HepG2 (cell line): Measurements from ENCODE around the gene PIEZO2. TPM values are rescaled to one million over a fixed set of nuclear protein-coding genes. Genes with fewer than 3 reads are reported as not detected.

Experiments
- ATAC-seq: fragments of 200-7000 bp; cut with Tn5 transposase; 3 replicates; pipeline ENCODE4 v1.9.1; 2020; ENCODE audit warnings: mild to moderate bottlenecking, moderate library complexity
- BruUV-seq: library from RNA; stranded (reverse); fragments of 400-500 nt; replicated peaks from 2 replicates; lab custom pipeline; 2021; lab: Mats Ljungman, UMichigan
- CTCF ChIA-PET: fragments of 300-600 bp; formaldehyde crosslinking; extraction: SDS; loops from one replicate; lab custom pipeline; 2021; ENCODE audit warnings: low total read pairs, inconsistent platforms, low intra/inter-chr PET ratio; lab: Yijun Ruan, JAX
- POLR2A ChIA-PET: fragments of 350-600 bp; sonication (Branson Sonifier 250); formaldehyde crosslinking; loops from one replicate; lab custom pipeline; 2020; ENCODE audit warnings: antibody characterized with exemption, inconsistent platforms; lab: Yijun Ruan, JAX
- DNase-seq: peaks from one replicate; pipeline ENCODE4 v3.0.0-alpha.2; 2015; ENCODE audit warnings: low spot score
- FAIRE-seq: peaks from 3 replicates; lab custom pipeline; 2011; peaks lifted over from hg19 to GRCh38; lab: Jason Lieb, UNC
- H2AFZ ChIP-seq: one replicate; pipeline ENCODE4 v1.6.1; 2011; ENCODE audit warnings: low read length, inconsistent platforms
- H3K27ac ChIP-seq: fragments of 300-600 bp; 3 replicates; pipeline ENCODE4 v1.8.0; 2011; ENCODE audit warnings: mixed run types, mild to moderate bottlenecking, mixed read lengths, low read length, inconsistent platforms; ENCODE audit not compliant: insufficient read depth; ENCODE audit errors: extremely low read length
- H3K27me3 ChIP-seq, 2 experiments: fragments of 200-600 bp in 1 of 2; 2 replicates in 1 of 2; 3 replicates in 1 of 2; pipeline versions ENCODE4 v1.6.0 to v1.8.0; 2011; ENCODE audit warnings: low read length in 2 of 2, mild to moderate bottlenecking in 2 of 2, moderate library complexity in 2 of 2, inconsistent platforms in 1 of 2; ENCODE audit not compliant: insufficient read depth in 2 of 2, control insufficient read depth in 1 of 2
- H3K36me3 ChIP-seq, 2 experiments: fragments of 200-600 bp in 1 of 2; replicated peaks in 1 of 2; 2 replicates in 1 of 2; 3 replicates in 1 of 2; pipeline versions ENCODE4 v1.5.1 to v1.8.0; 2011; ENCODE audit warnings: low read length in 2 of 2, inconsistent platforms in 1 of 2; ENCODE audit not compliant: insufficient read depth in 2 of 2, control insufficient read depth in 1 of 2
- H3K4me1 ChIP-seq: 2 replicates; pipeline ENCODE4 v1.5.1; 2012; ENCODE audit warnings: low read length, inconsistent platforms; ENCODE audit not compliant: insufficient read depth
- H3K4me2 ChIP-seq: 2 replicates; pipeline ENCODE4 v1.6.0; 2011; ENCODE audit warnings: low read depth, low read length, inconsistent platforms
- H3K4me3 ChIP-seq, 3 experiments: fragments of 200-600 bp in 1 of 3; sonication (generic), shearing (Covaris generic) in 1 of 3; replicated peaks in 1 of 3; 2 replicates each; pipeline ENCODE4 v1.5.1; 2011 to 2016; ENCODE audit warnings: low read length in 3 of 3, inconsistent platforms in 2 of 3, low read depth in 2 of 3, mild to moderate bottlenecking in 2 of 3, control low read depth in 1 of 3, mixed read lengths in 1 of 3; ENCODE audit not compliant: insufficient read depth in 1 of 3
- H3K79me2 ChIP-seq: one replicate; pipeline ENCODE4 v1.6.1; 2011; ENCODE audit warnings: low read length, inconsistent platforms; ENCODE audit not compliant: insufficient read depth
- H3K9ac ChIP-seq: 2 replicates; pipeline ENCODE4 v1.6.0; 2011; ENCODE audit warnings: mild to moderate bottlenecking, low read depth, low read length, inconsistent platforms; ENCODE audit not compliant: insufficient read depth
- H3K9me3 ChIP-seq: 2 replicates; pipeline ENCODE4 v1.5.1; 2012; ENCODE audit warnings: mild to moderate bottlenecking, low read length
- H4K20me1 ChIP-seq: 2 replicates; pipeline ENCODE4 v1.6.0; 2011; ENCODE audit warnings: inconsistent platforms, mild to moderate bottlenecking, low read length, moderate library complexity; ENCODE audit not compliant: insufficient read depth
- AKAP8 ChIP-seq: sonication (generic); formaldehyde crosslinking; IDR thresholded peaks from 2 replicates; pipeline ENCODE4 v1.5.1; 2020; ENCODE audit warnings: mild to moderate bottlenecking, missing genetic modification reagents
- MAFK ChIP-seq, 2 experiments: IDR thresholded peaks in 1 of 2; conservative IDR thresholded peaks in 1 of 2; 2 replicates each; pipeline ENCODE4 v1.6.1; 2011; ENCODE audit warnings: improper control_type of control experiment in 2 of 2, low read length in 2 of 2
- PRMT3 ChIP-seq: sonication (generic); formaldehyde crosslinking; IDR thresholded peaks from 2 replicates; pipeline ENCODE4 v1.8.1; 2022; ENCODE audit warnings: low read depth, mild to moderate bottlenecking, moderate library complexity, missing genetic modification reagents, borderline replicate concordance
- SIX1 ChIP-seq: sonication (generic); formaldehyde crosslinking; IDR thresholded peaks from 2 replicates; pipeline ENCODE4 v1.4.0; 2020; ENCODE audit warnings: missing genetic modification reagents, borderline replicate concordance
- SOX13 ChIP-seq, 3 experiments: fragments of 450-650 bp in 1 of 3; sonication (generic) in 1 of 3; formaldehyde crosslinking in 1 of 3; IDR thresholded peaks in 2 of 3; conservative IDR thresholded peaks in 1 of 3; 2 replicates each; pipeline versions ENCODE4 v1.5.0 to v1.6.1; 2016 to 2020; ENCODE audit warnings: antibody characterized with exemption in 1 of 3, mild to moderate bottlenecking in 1 of 3, missing compliant biosample characterization in 1 of 3, missing genetic modification reagents in 1 of 3, moderate library complexity in 1 of 3
- STAT6 ChIP-seq: sonication (generic); formaldehyde crosslinking; IDR thresholded peaks from 2 replicates; pipeline ENCODE4 v1.4.0; 2020; ENCODE audit warnings: missing genetic modification reagents, mild to moderate bottlenecking, borderline replicate concordance
- SYNCRIP ChIP-seq: fragments of 200-400 bp; formaldehyde crosslinking; IDR thresholded peaks from 2 replicates; pipeline ENCODE4 v1.6.1; 2018; ENCODE audit warnings: mild to moderate bottlenecking, low read depth, low read length; ENCODE audit not compliant: insufficient read depth
- ZNF326 ChIP-seq: sonication (generic); formaldehyde crosslinking; IDR thresholded peaks from 2 replicates; pipeline ENCODE4 v1.4.0; 2020; ENCODE audit warnings: missing genetic modification reagents, borderline replicate concordance
- ZNF430 ChIP-seq: sonication (generic); formaldehyde crosslinking; IDR thresholded peaks from 2 replicates; pipeline ENCODE4 v1.9.0; 2021; ENCODE audit warnings: mild to moderate bottlenecking, missing genetic modification reagents
- ZNF687 ChIP-seq: sonication (generic); formaldehyde crosslinking; IDR thresholded peaks from 2 replicates; pipeline ENCODE4 v1.5.1; 2020; ENCODE audit warnings: mild to moderate bottlenecking, missing genetic modification reagents, moderate library complexity
- WGBS: methylation state at CpG from one replicate; pipeline ENCODE4 v1.1.6; 2017; ENCODE audit warnings: low lambda C conversion rate; 5-methylcytosine and 5-hydroxymethylcytosine counted together
- in situ Hi-C: cut with HindIII; loops from 2 replicates; pipeline ENCODE4 v1.10.0; 2017; ENCODE audit warnings: low pct_unique_long_range_greater_than_20kb; ENCODE audit not compliant: extremely low pct_ligation_motif_present
- intact Hi-C: fragments of 100-400 bp; cut with micrococcal nuclease; formaldehyde crosslinking; loops from one replicate; pipeline ENCODE4 v1.10.0; 2022; ENCODE audit not compliant: unreplicated experiment
- polyA plus RNA-seq, 8 experiments: library from polyadenylated mRNA; depleted of rRNA in 3 of 8; stranded (reverse) in 7 of 8; unstranded in 1 of 8; fragments of >200 nt; fragmentation: Illumina TruSeq in 4 of 8; extraction: Trizol in 4 of 8; gene quantifications; 2 replicates each; pipeline versions ENCODE4 v1.2.1 to v1.2.3, GENCODE V29; 2011 to 2016; ENCODE audit warnings: low read depth in 4 of 8, missing spikeins in 1 of 8, mixed read lengths in 1 of 8; ENCODE audit not compliant: insufficient read depth in 1 of 8
- total RNA-seq, 5 experiments: library from RNA; depleted of rRNA; stranded (reverse); fragments of >200 nt; fragmentation: Illumina TruSeq; extraction: Trizol; gene quantifications; 2 replicates each; pipeline ENCODE4 v1.2.3, GENCODE V29; 2016; ENCODE audit warnings: low read depth in 1 of 5
- TF ChIP-seq, protein P1 (sequence below): IDR thresholded peaks from 2 replicates; pipeline ENCODE4 v1.6.1; 2016
- TF ChIP-seq, protein P2 (sequence below): sonication (generic); formaldehyde crosslinking; IDR thresholded peaks from 2 replicates; pipeline ENCODE4 v1.4.0; 2020; ENCODE audit warnings: mild to moderate bottlenecking, missing genetic modification reagents
- TF ChIP-seq, protein P3 (sequence below): sonication (generic); formaldehyde crosslinking; IDR thresholded peaks from 2 replicates; pipeline ENCODE4 v1.5.0; 2020; ENCODE audit warnings: mild to moderate bottlenecking, low read depth, missing genetic modification reagents, borderline replicate concordance

PIEZO2 gene
- total and polyA plus RNA-seq, 2 of the 13 experiments (the other 11 are each of a cell fraction or from before 2014, with no cell fraction given), result 15.2 to 27.2 TPM

- H3K9ac ChIP-seq, result no peak overlapping the region
- H3K9me3 ChIP-seq, result peaks cover 10% of the 10 kb centered on the region
- DNase-seq (no peak), ATAC-seq (no peak), FAIRE-seq (no peak)
- in situ Hi-C loops, result no loop called here
- no TSS peak for BruUV-seq
- 91% methylated on average over 3 of the region's 3 CpGs for WGBS
- TF ChIP-seq ZNF326 (CRISPR knock-in tag) (no peak), AKAP8 (CRISPR knock-in tag) (no peak), ZNF687 (CRISPR knock-in tag) (no peak), SYNCRIP (no peak), MAFK (conservative IDR thresholded peaks at IDR 0.05 in 1 of 2, IDR thresholded peaks at IDR 0.05 in 1 of 2; ENCODE audit: low read length in 2 of 2) (no peak), SOX13 (IDR thresholded peaks at IDR 0.05) (no peak), SOX13 (CRISPR knock-in tag; conservative IDR thresholded peaks at IDR 0.05 in 1 of 2, IDR thresholded peaks at IDR 0.05 in 1 of 2) (no peak), PRMT3 (CRISPR knock-in tag) (no peak), STAT6 (CRISPR knock-in tag) (no peak), SIX1 (no peak), ZNF430 (CRISPR knock-in tag) (no peak)
- TF ChIP-seq, protein P1, sequence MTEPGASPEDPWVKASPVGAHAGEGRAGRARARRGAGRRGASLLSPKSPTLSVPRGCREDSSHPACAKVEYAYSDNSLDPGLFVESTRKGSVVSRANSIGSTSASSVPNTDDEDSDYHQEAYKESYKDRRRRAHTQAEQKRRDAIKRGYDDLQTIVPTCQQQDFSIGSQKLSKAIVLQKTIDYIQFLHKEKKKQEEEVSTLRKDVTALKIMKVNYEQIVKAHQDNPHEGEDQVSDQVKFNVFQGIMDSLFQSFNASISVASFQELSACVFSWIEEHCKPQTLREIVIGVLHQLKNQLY (CRISPR knock-in tag), result no peak
- TF ChIP-seq, protein P2, sequence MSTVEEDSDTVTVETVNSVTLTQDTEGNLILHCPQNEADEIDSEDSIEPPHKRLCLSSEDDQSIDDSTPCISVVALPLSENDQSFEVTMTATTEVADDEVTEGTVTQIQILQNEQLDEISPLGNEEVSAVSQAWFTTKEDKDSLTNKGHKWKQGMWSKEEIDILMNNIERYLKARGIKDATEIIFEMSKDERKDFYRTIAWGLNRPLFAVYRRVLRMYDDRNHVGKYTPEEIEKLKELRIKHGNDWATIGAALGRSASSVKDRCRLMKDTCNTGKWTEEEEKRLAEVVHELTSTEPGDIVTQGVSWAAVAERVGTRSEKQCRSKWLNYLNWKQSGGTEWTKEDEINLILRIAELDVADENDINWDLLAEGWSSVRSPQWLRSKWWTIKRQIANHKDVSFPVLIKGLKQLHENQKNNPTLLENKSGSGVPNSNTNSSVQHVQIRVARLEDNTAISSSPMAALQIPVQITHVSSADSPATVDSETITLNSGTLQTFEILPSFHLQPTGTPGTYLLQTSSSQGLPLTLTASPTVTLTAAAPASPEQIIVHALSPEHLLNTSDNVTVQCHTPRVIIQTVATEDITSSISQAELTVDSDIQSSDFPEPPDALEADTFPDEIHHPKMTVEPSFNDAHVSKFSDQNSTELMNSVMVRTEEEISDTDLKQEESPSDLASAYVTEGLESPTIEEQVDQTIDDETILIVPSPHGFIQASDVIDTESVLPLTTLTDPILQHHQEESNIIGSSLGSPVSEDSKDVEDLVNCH, result no peak
- TF ChIP-seq, protein P3, sequence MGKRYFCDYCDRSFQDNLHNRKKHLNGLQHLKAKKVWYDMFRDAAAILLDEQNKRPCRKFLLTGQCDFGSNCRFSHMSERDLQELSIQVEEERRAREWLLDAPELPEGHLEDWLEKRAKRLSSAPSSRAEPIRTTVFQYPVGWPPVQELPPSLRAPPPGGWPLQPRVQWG (CRISPR knock-in tag), result no peak
- H3K36me3 ChIP-seq, result no peaks in the 10 kb centered on the region; a peak in 1 of 5 replicates
- no peak overlapping the region for H3K4me3 ChIP-seq
- H3K4me1 ChIP-seq, result peaks cover 42% of the 10 kb centered on the region
- H4K20me1 ChIP-seq, result no peaks in the 10 kb centered on the region
- no peaks in the 10 kb centered on the region for H3K27me3 ChIP-seq
- no peak overlapping the region for H3K4me2 ChIP-seq
- intact Hi-C loops, result no loop called here
- H2AFZ ChIP-seq, result no peak overlapping the region
- ChIA-PET CTCF (no interaction called here), POLR2A (no interaction called here)
- no peak overlapping the region for H3K27ac ChIP-seq
- no peaks in the 10 kb centered on the region for H3K79me2 ChIP-seq
These were observed 149.3 kb downstream of the PIEZO2 start for GRCh38 chr18:11000071-11000470.
